Chondrocyte (in vitro differentiated cells): ENCODE data around the gene PANK4. TPM values are rescaled to one million over a fixed set of nuclear protein-coding genes. Genes with fewer than 3 reads are reported as not detected.

Experiments
- DNase-seq: peaks from one replicate; pipeline ENCODE4 v3.0.0; 2021; ENCODE audit warnings: mixed read lengths, low spot score
- H3K27ac Mint-ChIP-seq: one replicate; pipeline ENCODE4 v1.8.0; 2021; ENCODE audit warnings: mild to moderate bottlenecking, moderate library complexity, mixed read lengths; ENCODE audit not compliant: unreplicated experiment
- H3K27me3 Mint-ChIP-seq: 2 replicates; pipeline ENCODE4 v1.8.0; 2021; ENCODE audit warnings: low read depth, mixed read lengths
- H3K36me3 Mint-ChIP-seq: 2 replicates; pipeline ENCODE4 v1.8.0; 2021; ENCODE audit warnings: low read depth, mixed read lengths
- H3K4me1 Mint-ChIP-seq: 2 replicates; pipeline ENCODE4 v1.8.0; 2021; ENCODE audit warnings: low read depth, mild to moderate bottlenecking, mixed read lengths
- H3K4me3 Mint-ChIP-seq: one replicate; pipeline ENCODE4 v1.8.0; 2021; ENCODE audit warnings: mild to moderate bottlenecking, moderate library complexity, mixed read lengths; ENCODE audit not compliant: unreplicated experiment
- H3K9me3 Mint-ChIP-seq: 2 replicates; pipeline ENCODE4 v1.8.0; 2021; ENCODE audit warnings: low read depth, mixed read lengths
- CTCF ChIP-seq: fragments of 200-600 bp; sonication (generic); IDR thresholded peaks from 2 replicates; pipeline ENCODE4 v1.5.0; 2021; ENCODE audit warnings: antibody characterized with exemption, mild to moderate bottlenecking, moderate library complexity
- total RNA-seq: library from RNA; stranded (reverse); gene quantifications from 3 replicates; pipeline ENCODE4 v1.2.1, GENCODE V29; 2021

The PANK4 gene
- total RNA-seq, 1 donor from 2014 or later = 19.6 TPM

- TF ChIP-seq CTCF = no peak
These were observed 14.6 kb upstream of the PANK4 start for GRCh38 chr1:2540816-2541492.

DNA sequence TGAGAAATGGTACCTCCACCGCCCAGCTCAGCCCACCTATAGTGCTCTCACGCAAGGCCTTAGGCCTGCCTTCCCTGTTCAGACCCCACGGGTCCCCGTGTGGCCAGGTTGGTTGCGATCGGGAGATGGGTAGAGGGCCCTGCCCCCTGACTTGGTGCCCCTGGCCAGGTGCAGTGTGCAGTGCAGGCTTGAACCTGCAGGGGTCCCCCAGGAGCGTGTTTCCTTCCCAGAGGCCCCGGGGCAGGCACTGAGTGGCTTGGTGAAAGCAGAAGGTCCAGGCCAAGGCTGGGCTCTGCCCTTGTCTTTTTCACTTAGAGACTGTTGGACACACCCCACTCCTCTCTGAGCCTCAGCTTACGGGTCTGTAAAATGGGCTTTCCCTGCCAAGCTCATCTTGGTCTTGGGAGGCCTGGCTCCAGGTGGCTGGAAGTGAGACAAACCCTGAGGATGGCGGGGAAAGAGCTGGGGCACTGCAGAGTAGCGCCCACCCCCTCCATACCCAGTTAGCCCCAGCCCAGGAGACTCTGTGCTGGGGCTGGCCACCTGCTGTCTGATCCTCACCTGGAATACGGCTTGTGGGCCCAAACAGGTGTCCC lies 13.0 kb upstream of the PANK4 start:
- peak; percentile 64 for TF ChIP-seq CTCF
- no peaks in the 10 kb centered on the region for H3K36me3 Mint-ChIP-seq
- no peak for DNase-seq
- H3K4me1 Mint-ChIP-seq = peaks cover 7% of the 10 kb centered on the region
- no peaks in the 10 kb centered on the region for H3K9me3 Mint-ChIP-seq
- no peak overlapping the region for H3K4me3 Mint-ChIP-seq
- no peak overlapping the region for H3K27ac Mint-ChIP-seq
- H3K27me3 Mint-ChIP-seq = peaks cover 8% of the 10 kb centered on the region

More at GRCh38 chr1:2540816-2541492, 14.6 kb upstream of the PANK4 start:
- H3K36me3 Mint-ChIP-seq = no peaks in the 10 kb centered on the region
- no peak overlapping the region for H3K27ac Mint-ChIP-seq
- H3K4me3 Mint-ChIP-seq = no peak overlapping the region
- no peak for DNase-seq
- H3K9me3 Mint-ChIP-seq = no peaks in the 10 kb centered on the region
- H3K27me3 Mint-ChIP-seq = peaks cover 4% of the 10 kb centered on the region
- H3K4me1 Mint-ChIP-seq = no peaks in the 10 kb centered on the region

DNA sequence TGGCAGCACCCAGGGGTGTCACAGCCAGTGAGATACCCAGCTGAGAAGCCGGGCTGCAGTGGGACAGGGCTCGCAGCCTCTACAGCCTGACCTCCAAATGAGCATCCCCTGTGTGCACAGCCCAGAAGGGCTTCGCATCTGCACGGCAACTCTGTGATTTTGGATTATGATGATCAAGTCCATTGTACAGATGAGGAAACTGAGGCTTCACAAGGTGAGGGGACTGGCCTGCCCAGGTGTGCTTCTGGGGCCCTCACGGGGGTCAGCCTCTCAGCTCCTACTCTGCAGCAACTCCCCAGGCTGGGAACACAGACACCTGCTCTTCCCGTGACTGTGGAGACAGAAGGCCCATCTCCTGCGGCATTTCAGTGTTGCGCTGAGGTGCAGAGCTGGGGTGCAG lies 12.5 kb upstream of the PANK4 start:
- TF ChIP-seq CTCF = no peak
- Mint-ChIP-seq H3K4me1 (peaks cover 10% of the 10 kb centered on the region), H3K36me3 (no peaks in the 10 kb centered on the region), H3K27me3 (peaks cover 8% of the 10 kb centered on the region), H3K9me3 (no peaks in the 10 kb centered on the region), H3K4me3 (no peak overlapping the region), H3K27ac (no peak overlapping the region)
- DNase-seq = no peak

GRCh38 chr1:2538376-2538775 lies 12.0 kb upstream of the PANK4 start:
- DNase-seq = no peak
- Mint-ChIP-seq H3K27ac (no peak overlapping the region), H3K4me1 (peaks cover 12% of the 10 kb centered on the region), H3K27me3 (peaks cover 8% of the 10 kb centered on the region), H3K36me3 (no peaks in the 10 kb centered on the region), H3K9me3 (no peaks in the 10 kb centered on the region), H3K4me3 (no peak overlapping the region)
- TF ChIP-seq CTCF = no peak

DNA sequence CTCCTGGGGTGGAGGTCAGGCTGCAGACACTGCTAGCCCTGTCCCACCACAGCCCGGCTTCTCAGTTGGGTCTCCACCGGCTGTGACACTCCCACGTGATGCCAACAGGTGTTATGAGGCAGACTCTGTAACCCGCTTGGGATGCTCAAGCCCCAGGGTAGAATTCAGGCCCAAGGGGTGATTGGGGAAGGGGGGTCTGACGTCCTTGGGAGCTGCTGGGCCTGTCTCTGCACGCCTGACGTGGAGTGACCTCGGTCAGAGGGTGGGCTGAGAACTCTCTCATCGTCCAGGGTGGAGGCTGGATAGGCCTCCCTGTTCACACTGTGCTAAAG lies 11.4 kb upstream of the PANK4 start:
- no peak for TF ChIP-seq CTCF

More for the DNA sequence above, 11.4 kb upstream of the PANK4 start:
- no peak overlapping the region for H3K27ac Mint-ChIP-seq
- no peak overlapping the region for H3K4me3 Mint-ChIP-seq
- no peaks in the 10 kb centered on the region for H3K9me3 Mint-ChIP-seq
- H3K27me3 Mint-ChIP-seq = peaks cover 8% of the 10 kb centered on the region
- no peak for DNase-seq
- H3K4me1 Mint-ChIP-seq = peaks cover 14% of the 10 kb centered on the region
- H3K36me3 Mint-ChIP-seq = no peaks in the 10 kb centered on the region
